ENCODE measurements around the gene ELN.
A peak's percentile ranks its signal among the peaks of the same experiment; 100 is the strongest.

- TF ChIP-seq, protein P1, sequence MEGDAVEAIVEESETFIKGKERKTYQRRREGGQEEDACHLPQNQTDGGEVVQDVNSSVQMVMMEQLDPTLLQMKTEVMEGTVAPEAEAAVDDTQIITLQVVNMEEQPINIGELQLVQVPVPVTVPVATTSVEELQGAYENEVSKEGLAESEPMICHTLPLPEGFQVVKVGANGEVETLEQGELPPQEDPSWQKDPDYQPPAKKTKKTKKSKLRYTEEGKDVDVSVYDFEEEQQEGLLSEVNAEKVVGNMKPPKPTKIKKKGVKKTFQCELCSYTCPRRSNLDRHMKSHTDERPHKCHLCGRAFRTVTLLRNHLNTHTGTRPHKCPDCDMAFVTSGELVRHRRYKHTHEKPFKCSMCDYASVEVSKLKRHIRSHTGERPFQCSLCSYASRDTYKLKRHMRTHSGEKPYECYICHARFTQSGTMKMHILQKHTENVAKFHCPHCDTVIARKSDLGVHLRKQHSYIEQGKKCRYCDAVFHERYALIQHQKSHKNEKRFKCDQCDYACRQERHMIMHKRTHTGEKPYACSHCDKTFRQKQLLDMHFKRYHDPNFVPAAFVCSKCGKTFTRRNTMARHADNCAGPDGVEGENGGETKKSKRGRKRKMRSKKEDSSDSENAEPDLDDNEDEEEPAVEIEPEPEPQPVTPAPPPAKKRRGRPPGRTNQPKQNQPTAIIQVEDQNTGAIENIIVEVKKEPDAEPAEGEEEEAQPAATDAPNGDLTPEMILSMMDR (IDR thresholded peaks at IDR 0.05; ENCODE audit: low read depth, low read length, poor library complexity, severe bottlenecking), result peak; percentile 7
- no peak for TF ChIP-seq EZH2phosphoT487 (IDR thresholded peaks at IDR 0.05; ENCODE audit: borderline replicate concordance, low read length)
Measured at GRCh38 chr7:74115326-74115725, 87.4 kb downstream of the ELN start.
